Anterior cingulate cortex (tissue), 58 donors: ENCODE measurements around the gene FAM120A.
"Not testable (repeated sequence)": the region's sequence is repeated elsewhere in the genome, so short reads cannot be mapped to it uniquely, and the experiment has no call there.

Experiments
- DNase-seq, 58 donors: peaks; one replicate each; lab custom pipeline; 2025; lab: John Stamatoyannopoulos, UW

Gene FAM120A

GRCh38 chr9:93450945-93451815 is at the start of gene FAM120A:
TSS of gene FAM120A (plus strand) at chr9:93451685. CDS start at chr9:93451916, 231 bp downstream.
- peak in 52 of 58 donors; percentile 12 to 83 (median 60) for DNase-seq

GRCh38 chr9:93406371-93406770 is 45.1 kb upstream of the FAM120A start:
- no peak for DNase-seq

- DNase-seq, result no peak
Observed at GRCh38 chr9:93413530-93413929, 38.0 kb upstream of the FAM120A start.

GRCh38 chr9:93415176-93415690 is 36.3 kb upstream of the FAM120A start:
- DNase-seq, result no peak

- DNase-seq, result no peak
Observed at GRCh38 chr9:93416530-93417235, 34.8 kb upstream of the FAM120A start.

- no peak for DNase-seq
Observed at GRCh38 chr9:93417538-93417937, 33.9 kb upstream of the FAM120A start.

GRCh38 chr9:93419023-93419422 is 32.5 kb upstream of the FAM120A start:
- DNase-seq, result no peak

- DNase-seq, result no peak
Observed at GRCh38 chr9:93422977-93423616, 28.4 kb upstream of the FAM120A start.

GRCh38 chr9:93427655-93428379 is 23.7 kb upstream of the FAM120A start:
- no peak for DNase-seq

GRCh38 chr9:93431539-93432105 is 19.9 kb upstream of the FAM120A start:
- no peak for DNase-seq

GRCh38 chr9:93432964-93433363 is 18.5 kb upstream of the FAM120A start:
- DNase-seq, result no peak

GRCh38 chr9:93434056-93434455 is 17.4 kb upstream of the FAM120A start:
- no peak for DNase-seq

GRCh38 chr9:93435386-93435785 is 16.1 kb upstream of the FAM120A start:
- DNase-seq, result no peak

GRCh38 chr9:93436218-93436617 is 15.3 kb upstream of the FAM120A start:
- DNase-seq, result no peak

- no peak for DNase-seq
Observed at GRCh38 chr9:93436655-93437407, 14.7 kb upstream of the FAM120A start.

- peak in 3 of 58 donors; percentile 7 to 27 (median 17) for DNase-seq
Observed at GRCh38 chr9:93437996-93438395, 13.5 kb upstream of the FAM120A start.

GRCh38 chr9:93439301-93439700 is 12.2 kb upstream of the FAM120A start:
- not testable (repeated sequence) for DNase-seq

- no peak for DNase-seq
Observed at GRCh38 chr9:93440896-93441580, 10.4 kb upstream of the FAM120A start.

GRCh38 chr9:93446073-93446472 is 5.4 kb upstream of the FAM120A start:
- DNase-seq, result no peak
